ENCODE measurements around the gene CDK2AP2. TPM values are rescaled to one million over a fixed set of nuclear protein-coding genes. Genes with fewer than 3 reads are reported as not detected.

The CDK2AP2 gene
- total RNA-seq, 1 donor from 2014 or later: 84.2 TPM

GRCh38 chr11:67457453-67457852 is 50.5 kb downstream of the CDK2AP2 start:
- Histone ChIP-seq H3K9me3 (no peaks in the 10 kb centered on the region), H3K36me3 (no peaks in the 10 kb centered on the region), H3K27ac (no peak overlapping the region), H3K27me3 (no peaks in the 10 kb centered on the region), H3K4me1 (no peaks in the 10 kb centered on the region), H3K4me3 (no peak overlapping the region)
- intact Hi-C loops (cut with DNase I): no loop called here
- no peak for ATAC-seq
- no peak for DNase-seq
- no peak for TF ChIP-seq CTCF (IDR thresholded peaks at IDR 0.05)

Small RNAs within 50 kb of the gene (microRNA-seq; reads per million reads assigned to microRNA genes)
- not detected for gene MIR6752 (ENCODE audit: borderline microRNAs expressed)

Other genes starting within 250 kb of the CDK2AP2 start
- 98.4 TPM for gene GRK2, start 241.7 kb downstream of the CDK2AP2 start, total RNA-seq
- 59.4 TPM for gene ANKRD13D, start 218.9 kb downstream of the CDK2AP2 start, total RNA-seq
- gene SSH3, start 204.6 kb downstream of the CDK2AP2 start, total RNA-seq: 36.4 TPM
- gene POLD4, start 154.6 kb downstream of the CDK2AP2 start, total RNA-seq: 69.3 TPM
- gene CLCF1, start 134.6 kb downstream of the CDK2AP2 start, total RNA-seq: 4.0 TPM
- gene RAD9A, start 116.2 kb downstream of the CDK2AP2 start, total RNA-seq: 20.7 TPM
- 134 TPM for gene PPP1CA, start 106.3 kb downstream of the CDK2AP2 start, total RNA-seq
- gene TBC1D10C, start 104.1 kb downstream of the CDK2AP2 start, total RNA-seq: 26.8 TPM
- gene CARNS1, start 92.5 kb downstream of the CDK2AP2 start, total RNA-seq: 2.7 TPM
- 40.0 TPM for gene RPS6KB2, start 79.7 kb downstream of the CDK2AP2 start, total RNA-seq
- gene PTPRCAP, start 70.5 kb downstream of the CDK2AP2 start, total RNA-seq: 17.7 TPM
- 132 TPM for gene CORO1B, start 64.7 kb downstream of the CDK2AP2 start, total RNA-seq
- gene GPR152, start 55.4 kb downstream of the CDK2AP2 start, total RNA-seq: not detected
- 3.2 TPM for gene CABP4, start 52.8 kb downstream of the CDK2AP2 start, total RNA-seq
- 46.9 TPM for gene TMEM134, start 38.9 kb downstream of the CDK2AP2 start, total RNA-seq
- 87.0 TPM for gene AIP, start 25.1 kb downstream of the CDK2AP2 start, total RNA-seq
- gene PITPNM1, start 2.8 kb downstream of the CDK2AP2 start, total RNA-seq: 38.2 TPM
- gene CABP2, start 15.3 kb upstream of the CDK2AP2 start, total RNA-seq: not detected
- 751 TPM for gene GSTP1, start 75.7 kb upstream of the CDK2AP2 start, total RNA-seq
- gene NDUFV1, start 98.8 kb upstream of the CDK2AP2 start, total RNA-seq: 141 TPM
- 12.2 TPM for gene NUDT8, start 121.8 kb upstream of the CDK2AP2 start, total RNA-seq
- gene TBX10, start 131.6 kb upstream of the CDK2AP2 start, total RNA-seq: not detected
- 0.32 TPM for gene ACY3, start 142.6 kb upstream of the CDK2AP2 start, total RNA-seq
- gene ALDH3B2, start 166.5 kb upstream of the CDK2AP2 start, total RNA-seq: 1.3 TPM

Data from upper lobe of right lung (tissue), 1 donor.